Measurements from ENCODE around the gene NIM1K. TPM values are rescaled to one million over a fixed set of nuclear protein-coding genes. Genes with fewer than 3 reads are reported as not detected.
"Not testable (repeated sequence)": the region's sequence is repeated elsewhere in the genome, so short reads cannot be mapped to it uniquely, and the experiment has no call there.

NIM1K gene
- total RNA-seq, 1 donor from 2014 or later: 9.0 TPM

DNA sequence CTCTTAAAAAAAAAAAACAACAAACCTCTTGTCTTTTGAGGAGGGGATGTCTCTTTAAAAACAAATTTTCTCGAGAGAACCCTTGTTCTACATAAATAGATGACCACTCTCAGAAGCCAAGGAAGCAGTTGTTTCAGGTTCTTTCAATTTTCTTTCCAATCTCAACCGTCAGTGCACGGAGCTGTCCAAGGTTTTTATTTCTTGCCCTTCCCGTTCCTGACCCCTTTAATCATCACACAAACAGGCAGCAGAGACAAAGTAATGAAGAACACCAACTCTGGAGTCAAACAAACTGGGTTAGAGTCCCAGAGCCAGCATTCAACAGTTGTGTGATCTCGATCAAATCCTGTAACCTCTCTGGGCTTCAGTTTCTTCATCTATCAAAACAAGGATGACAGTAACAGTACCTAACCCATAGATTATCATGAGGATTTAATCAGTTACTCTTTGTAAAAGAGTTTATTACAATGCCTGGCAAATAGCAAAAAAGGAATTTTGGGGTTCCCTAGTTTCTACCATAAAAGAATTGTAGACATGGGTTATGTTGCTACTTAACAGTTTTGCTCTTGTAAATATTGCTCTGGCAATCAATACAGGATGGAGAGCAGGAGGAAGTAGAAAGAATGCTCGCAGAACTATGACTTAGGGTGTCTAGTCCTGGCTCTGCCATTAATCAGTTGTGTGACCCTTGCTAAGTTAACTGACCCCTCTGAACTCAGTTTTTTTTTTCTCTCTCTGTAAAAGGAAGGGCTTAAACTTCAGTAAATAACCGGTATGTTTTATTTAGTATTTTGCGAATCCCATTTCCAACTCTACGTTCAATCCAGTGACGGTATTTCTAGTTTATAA is 1.0 kb upstream of the NIM1K start:
- DNase-seq: no peak

DNA sequence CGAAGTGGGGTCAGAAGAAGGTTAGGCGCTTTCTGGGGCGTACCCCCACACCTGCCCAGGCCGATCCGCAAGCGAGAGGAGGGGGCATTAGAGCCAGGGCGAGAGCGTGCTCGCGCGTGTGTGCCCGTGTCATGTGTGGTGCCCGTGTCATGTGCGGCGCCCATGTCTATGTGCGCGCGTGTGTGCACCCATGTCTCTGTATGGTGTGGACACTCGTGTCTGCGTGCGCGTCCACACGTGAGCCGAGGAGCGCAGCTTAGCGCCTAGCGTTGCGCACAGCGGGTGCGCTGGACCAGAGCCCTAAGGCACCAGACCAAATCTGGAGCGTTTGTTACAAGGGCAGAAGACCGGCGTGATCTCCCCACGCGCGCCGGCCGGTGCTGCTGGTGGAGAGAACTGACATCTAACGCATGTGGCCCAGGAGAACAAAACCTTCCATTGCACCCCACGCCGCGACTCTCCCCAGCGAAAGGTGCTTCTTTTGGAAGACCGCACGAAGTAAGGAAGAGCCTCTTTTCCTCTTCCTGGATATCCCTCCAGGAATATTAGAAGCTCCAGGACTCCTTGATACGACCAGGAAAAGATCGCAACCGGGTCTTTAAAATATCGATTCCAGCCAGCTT is 644 bp downstream of the NIM1K start:
- peak; percentile 63 for DNase-seq

- DNase-seq: peak; percentile 51
Measured at GRCh38 chr5:43193181-43193893, 1.3 kb downstream of the NIM1K start.

DNA sequence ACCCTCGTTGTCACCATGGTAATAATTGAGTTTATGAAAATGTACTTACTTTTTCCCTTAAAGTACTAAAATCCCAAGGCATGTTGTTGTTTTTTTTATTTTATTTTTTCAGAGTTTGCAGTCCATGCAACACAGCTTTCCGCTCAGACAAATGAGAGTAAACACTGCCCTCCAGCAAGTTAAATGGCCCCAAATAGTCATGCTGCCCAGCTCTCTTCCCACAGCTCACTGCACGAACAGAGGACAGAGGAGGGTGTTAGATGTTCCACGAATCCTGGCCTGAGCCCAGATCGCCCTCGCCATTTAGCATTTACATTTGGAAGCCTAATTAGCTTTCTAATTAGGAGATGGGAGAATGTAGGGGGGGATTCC is 1.9 kb downstream of the NIM1K start:
- DNase-seq: peak; percentile 19

DNA sequence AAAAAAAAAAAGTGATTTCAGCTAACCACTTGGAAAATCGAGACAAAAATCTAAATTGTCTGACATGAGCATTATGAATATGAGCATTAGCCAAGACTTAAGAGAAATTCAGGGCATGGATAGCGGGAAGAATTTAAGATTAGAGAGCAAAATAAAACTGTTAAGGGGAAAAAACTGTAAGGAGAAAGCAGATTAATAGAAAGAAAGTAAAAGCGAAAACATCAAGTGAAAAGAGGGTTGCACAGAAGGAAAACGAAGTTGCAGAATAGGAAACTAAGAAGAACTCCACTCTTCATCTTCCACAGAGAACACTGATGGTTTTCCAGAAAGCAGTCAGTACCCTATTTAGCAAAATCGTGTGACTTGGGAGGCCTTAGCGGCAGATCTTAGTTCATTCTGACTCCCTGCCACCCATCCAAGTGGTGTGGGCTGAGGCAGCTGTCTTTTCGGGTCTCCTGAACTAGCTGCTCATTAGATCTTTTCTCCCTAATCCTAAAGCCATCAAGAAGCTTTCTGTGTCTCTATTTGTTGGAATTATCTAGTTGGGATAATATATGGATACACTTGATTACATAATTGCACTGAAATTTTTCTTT is 3.7 kb downstream of the NIM1K start:
- no peak for DNase-seq

- no peak for DNase-seq
Measured at GRCh38 chr5:43197535-43197934, 5.5 kb downstream of the NIM1K start.

GRCh38 chr5:43201442-43201841 is 9.4 kb downstream of the NIM1K start:
- not testable (repeated sequence) for DNase-seq

GRCh38 chr5:43202380-43202779 is 10.4 kb downstream of the NIM1K start:
- DNase-seq: no peak

DNA sequence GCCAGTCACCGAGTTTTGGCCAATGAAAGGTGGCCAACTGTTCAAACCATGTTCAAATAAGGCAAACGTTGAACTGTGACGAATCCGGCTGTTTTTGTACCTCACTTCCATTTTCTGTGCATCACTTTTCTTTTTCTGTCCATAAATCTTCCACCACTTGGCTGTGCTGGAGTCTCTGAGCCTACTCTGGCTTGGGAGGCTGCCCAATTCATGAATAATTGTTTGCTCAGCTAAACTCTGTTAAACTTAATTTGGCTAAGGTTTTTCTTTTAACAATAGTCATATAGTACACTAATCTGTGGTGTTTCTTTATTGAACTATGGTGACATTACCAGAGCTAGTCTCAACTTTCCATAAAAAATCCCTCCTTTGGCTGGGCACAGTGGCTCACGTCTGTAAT is 11.3 kb downstream of the NIM1K start:
- no peak for DNase-seq

GRCh38 chr5:43204958-43205357 is 12.9 kb downstream of the NIM1K start:
- no peak for DNase-seq

DNA sequence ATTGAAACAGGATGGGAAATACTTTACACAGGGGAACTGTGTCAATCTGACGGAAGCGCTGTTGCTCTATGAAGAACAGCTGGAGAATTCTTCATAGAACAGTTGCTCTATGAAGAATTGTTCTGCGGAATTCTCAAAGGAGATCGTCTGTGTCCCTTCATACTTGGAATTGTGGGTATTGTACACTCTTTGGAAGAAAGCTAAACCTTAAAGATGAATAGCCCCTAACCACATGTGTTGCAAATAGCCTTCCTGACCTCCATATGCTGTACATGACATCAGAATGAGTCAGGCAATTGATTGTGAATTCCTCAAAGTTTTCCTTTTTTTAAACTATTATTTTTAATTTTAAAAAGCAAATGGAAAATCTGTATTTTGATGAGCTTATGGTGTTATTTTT is 15.6 kb downstream of the NIM1K start:
- DNase-seq: no peak

DNA sequence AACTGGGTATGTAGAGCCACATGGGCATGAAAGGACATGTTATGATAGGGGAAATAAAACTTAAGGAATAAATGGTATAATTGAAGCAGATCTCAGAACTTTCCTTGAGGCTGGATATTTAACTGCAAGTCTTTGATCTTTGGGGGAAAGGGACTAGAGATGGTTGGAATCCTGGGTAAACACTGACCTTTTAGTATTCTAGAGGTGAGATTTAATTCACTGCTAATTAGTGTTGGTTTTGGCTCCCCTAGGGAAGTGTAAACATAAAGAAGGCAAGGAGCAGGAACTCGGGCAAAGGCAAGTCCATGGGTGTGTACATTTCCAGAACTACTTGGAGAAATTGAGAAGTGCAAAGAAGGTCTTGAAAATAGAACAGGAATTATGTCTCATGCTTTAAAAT is 16.6 kb downstream of the NIM1K start:
- DNase-seq: no peak

DNA sequence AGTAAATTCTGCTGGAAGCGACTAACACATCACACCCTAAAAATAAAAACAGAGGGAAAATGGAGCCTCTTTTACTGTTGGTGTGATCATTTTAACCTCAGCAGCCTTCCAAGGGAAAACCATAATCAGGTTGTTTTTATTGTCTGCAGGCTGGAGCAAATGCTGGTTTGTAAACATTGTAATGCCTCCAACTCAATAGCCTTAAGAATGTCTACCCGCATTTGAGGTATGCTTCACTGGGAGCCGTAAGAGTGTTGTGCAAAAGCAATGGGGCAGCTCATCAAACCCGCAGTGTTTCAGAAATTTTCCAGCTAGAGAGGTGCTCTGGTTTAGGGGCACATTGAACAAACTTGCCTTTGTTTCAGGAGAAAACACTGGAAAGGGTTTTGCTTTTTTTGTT is 17.0 kb downstream of the NIM1K start:
- DNase-seq: no peak

DNA sequence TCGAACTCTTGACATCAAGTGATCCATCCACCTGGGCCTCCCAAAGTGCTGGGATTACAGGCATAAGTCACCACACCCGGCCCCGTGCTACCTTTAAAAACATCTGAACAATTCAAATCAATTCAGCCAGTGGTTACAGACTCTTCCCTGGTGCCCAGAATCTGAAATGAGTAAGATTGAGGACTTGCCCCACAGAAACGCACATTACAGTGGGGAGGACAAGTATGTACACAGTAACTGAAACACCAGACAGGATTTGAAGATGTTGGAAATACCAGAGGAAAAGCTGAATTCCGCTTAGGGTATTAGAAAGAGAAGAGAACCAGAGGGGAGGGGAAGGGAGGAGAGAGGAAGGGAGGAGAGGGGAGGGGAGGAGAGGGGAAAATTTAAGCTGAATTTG is 17.8 kb downstream of the NIM1K start:
- DNase-seq: no peak

DNA sequence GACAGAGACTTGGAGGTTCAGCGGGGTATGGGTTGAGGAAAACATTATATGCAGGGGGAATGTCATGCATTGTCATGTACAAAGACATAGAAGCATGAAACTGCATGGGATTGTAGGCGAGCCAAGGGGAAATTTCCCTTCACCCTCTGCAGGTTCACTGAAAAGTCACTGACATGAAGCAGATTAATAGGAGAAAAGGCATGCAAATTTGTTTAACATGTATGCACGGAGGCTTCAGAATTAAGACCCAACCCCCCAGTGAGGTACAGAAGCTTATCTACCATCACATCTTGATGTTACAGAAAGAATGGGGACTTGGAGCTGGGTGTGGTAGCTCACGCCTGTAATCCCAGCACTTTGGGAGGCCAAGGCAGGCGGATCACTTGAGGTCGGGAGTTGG is 18.5 kb downstream of the NIM1K start:
- DNase-seq: no peak

DNA sequence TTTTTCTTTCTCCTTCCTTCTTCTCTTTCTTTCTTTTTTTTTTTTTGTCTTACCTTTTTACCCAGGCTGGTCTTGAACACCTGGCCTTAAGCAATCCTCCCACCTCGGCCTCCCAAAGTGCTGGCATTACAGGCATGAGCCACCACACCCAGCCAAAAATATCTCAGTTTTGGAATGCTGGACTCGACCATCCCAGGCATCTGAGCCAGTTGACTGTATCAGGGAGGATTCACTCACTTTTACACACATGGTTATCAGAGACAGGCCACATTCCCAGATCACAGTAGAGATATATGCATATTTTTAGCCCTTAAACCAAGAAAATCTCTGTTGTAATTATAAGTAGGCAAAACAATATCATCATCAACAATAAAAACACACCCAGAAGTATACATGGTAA is 21.9 kb downstream of the NIM1K start:
- DNase-seq: no peak

DNA sequence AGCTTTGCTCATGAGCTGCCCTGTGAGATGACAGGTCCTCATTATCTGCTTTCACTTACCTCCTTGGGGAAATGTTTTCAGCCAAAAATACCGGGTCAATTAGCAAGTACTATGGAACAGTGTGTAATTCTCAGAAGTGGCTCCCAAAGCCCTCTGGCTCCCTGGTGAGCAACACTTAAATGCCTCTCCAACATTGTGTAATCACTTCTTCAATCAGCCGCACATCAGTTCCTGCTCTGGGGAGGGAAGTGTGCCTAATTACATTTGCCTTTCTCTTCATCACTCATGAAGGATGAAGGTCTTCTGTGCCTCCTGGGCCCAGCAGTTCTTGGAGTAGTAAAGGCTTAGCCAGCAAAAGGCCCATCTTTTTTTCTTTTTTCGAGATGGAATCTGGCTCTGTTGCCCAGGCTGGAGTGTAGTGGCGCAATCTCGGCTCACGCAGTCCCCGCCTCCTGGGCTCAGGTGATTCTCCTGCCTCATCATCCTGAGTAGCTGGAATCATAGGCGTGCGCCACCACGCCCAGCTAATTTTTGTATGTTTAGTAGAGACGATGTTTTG is 23.1 kb downstream of the NIM1K start:
- no peak for DNase-seq

GRCh38 chr5:43216941-43217340 is 24.9 kb downstream of the NIM1K start:
- no peak for DNase-seq

GRCh38 chr5:43219120-43219519 is 27.1 kb downstream of the NIM1K start:
- DNase-seq: no peak

GRCh38 chr5:43221502-43221901 is 29.5 kb downstream of the NIM1K start:
- DNase-seq: no peak

DNA sequence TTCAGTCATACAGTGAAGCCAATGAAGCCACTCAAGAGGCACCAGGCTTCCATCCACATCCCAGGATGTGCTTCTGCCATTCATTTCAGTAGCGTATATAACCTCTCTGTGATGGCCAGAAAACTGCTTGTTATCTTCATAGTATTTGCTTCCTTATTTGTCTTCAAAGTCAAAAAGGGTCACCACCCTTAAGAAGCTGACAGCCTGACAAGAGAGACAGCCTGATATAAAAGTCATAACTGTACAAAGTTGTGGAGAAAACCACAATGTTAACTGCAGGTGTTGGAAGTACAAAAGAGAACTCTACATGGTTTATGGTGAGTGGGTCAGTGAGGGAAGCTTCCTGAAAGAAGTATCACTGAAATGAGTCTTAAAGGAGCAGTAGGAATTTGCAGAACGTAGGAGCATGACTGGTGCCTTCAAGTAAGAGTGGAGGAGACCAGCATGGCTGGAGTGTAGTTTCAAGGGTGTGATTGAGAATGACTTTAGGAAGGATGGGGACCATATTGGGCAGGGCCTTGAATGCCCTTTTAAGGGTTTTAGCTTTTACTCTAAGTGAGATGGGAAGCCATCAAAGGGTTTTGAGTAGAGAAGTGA is 33.7 kb downstream of the NIM1K start:
- DNase-seq: no peak

GRCh38 chr5:43227655-43228054 is 35.6 kb downstream of the NIM1K start:
- DNase-seq: no peak
